NCI-H2107 treated with DMSO at 0.1 percent for 48 hours (cell line): ENCODE data around the gene MAGEA2.
"Not testable (repeated sequence)": the region's sequence is repeated elsewhere in the genome, so short reads cannot be mapped to it uniquely, and the experiment has no call there.

Experiments
- DNase-seq: peaks from one replicate; lab custom pipeline; 2025; ENCODE audit not compliant: unreplicated experiment; lab: John Stamatoyannopoulos, UW

The MAGEA2 gene

GRCh38 chrX:152753686-152754650, at the start of gene MAGEA2:
Gene MAGEA2, minus strand, starts transcription at chrX:152753842. Its CDS starts 2,479 bp downstream, at chrX:152751363.
- not testable (repeated sequence) for DNase-seq

DNA sequence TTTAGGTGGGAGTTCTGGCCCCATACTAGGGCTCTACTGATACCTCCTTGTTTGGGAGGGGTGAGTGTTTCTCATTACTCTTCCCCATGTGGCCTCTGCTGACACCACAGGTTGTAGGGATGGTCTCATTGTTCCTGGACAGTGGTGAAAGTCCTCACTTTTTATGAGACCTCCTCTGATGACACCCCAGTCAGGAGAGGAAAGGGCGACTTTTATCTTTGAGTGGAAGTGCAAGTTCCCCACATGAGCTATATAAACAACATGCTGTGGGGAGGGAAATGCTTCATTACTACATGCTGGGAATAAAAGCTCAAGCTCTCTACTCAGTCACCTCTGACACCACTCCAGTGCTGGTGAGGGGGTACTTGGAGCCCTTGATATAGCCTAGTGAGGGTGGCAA, 45.3 kb upstream of the MAGEA2 start:
- DNase-seq = no peak

- not testable (repeated sequence) for DNase-seq
Observed at GRCh38 chrX:152787062-152787461, 33.4 kb upstream of the MAGEA2 start.

DNA sequence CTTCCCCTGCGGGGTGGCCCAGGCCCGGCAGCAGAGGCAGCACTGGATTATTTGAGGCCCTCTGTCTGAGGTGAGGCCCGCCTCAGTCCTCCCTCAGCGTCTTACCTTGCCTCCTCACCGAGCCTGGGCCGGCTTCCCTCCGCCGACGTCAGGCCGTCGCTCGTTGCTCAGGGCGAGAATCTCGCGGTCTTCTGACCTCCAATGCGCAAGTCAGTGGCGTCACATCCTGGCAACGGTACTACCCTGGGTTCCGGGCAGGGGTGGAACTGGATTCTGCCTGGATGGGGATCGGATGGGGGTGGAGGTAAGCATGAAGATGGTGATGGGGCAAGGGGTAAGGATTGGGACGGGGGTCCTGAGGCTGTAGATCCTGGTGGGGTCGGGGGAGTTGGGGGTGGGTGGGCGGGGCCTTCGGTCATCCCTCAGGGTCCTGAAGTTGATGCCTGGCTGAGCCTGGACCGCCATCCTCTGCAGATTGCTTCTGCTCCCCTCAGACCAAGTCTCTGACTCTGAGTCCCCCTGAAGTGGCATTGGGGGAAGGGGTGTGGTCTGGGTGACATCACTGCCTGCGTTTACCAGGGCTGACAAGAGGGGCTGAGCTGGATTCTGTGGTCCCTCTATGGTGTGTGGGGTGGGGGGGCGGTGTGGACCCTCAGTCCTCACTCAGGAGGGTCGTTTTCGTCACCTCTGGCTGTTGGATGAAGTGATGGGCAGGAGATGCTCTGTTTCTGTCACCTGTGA, 16.1 kb upstream of the MAGEA2 start, which contains the start of gene MAGEA6:
MAGEA6 (minus strand) TSS at position 141 of the 741 bp plus-strand sequence. CDS start 2,039 bp downstream, outside the sequence.
- not testable (repeated sequence) for DNase-seq

DNA sequence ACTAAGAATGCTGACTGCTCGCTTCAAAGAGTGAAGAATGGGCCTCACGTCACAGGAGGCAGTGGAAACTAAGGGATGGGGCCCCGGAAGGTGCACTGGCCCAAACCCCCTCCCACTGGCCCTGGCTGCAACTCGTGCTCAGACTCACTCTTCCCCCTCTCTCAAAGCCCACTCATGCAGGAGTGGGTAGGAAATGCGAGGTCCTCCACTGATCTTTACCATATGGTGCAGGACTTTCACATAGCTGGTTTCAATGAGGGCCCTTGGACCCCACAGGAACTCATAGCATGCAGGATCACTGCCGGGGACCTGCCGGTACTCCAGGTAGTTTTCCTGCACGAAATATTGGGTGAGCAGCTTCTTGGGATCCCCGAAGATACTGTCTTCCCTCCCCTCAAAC, 12.9 kb upstream of the MAGEA2 start:
- not testable (repeated sequence) for DNase-seq

DNA sequence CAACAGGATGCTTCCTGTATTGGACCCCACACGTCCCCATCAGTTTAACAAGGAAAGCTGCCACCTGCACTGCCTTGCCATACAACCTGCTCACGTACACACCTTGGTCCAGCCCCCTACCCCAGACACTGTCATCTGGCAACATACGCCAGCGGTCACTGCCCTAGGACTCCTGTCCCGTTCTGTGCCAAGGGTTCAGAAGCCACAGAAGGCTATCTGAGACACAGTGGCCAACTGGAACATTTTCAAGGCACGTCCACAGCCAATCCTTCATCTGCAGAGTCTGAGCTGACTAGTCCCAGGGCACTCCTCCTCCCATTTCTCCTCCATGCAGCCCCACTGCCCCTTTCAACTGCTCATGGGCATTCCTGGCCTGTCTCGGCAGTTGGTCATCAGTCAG, 7.9 kb upstream of the MAGEA2 start:
- not testable (repeated sequence) for DNase-seq

GRCh38 chrX:152759544-152759943, 5.9 kb upstream of the MAGEA2 start:
- not testable (repeated sequence) for DNase-seq

DNA sequence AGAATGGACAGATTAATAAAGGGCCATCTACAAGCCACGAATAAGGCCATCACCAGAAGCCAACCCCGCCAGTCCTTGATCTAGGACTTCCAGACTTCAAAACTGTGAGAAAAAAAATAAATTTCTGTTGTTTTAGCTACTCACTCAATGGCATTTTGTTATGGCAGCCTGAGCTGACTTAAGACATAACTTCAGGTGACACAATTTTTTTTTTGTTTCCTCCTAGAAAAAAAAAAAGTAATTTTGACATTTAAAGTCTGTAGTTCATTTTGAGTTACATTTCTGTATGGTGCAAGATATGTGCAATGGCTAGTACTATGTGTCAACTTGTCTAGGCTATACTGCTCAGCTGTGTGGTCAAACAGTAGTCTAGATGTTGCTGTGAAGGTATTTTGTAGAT, 5.3 kb upstream of the MAGEA2 start, which contains the start of gene CSAG3:
CSAG3 (plus strand) TSS at position 301 of the 400 bp plus-strand sequence.
- not testable (repeated sequence) for DNase-seq

- DNase-seq = not testable (repeated sequence)
Observed at GRCh38 chrX:152754871-152755270, 1.2 kb upstream of the MAGEA2 start.

DNA sequence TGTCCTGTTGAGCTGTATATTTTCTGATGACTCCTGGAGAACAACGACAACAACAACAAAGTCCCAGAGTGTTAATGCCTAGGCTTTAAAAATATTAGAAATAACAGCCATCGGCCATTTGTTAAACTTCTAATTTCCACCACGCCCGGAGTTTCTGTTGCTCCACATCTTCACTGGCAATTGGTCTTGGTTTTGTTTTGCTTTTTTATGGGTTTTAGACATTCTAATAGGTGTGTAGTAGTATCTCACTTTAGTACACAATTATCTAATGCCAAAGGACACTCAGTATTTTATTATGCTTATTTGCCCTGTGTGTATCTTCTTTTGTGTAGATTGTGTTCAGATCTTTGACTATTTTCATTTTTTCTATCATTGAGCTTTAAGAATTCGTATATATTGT, 15.1 kb downstream of the MAGEA2 start:
- no peak for DNase-seq

DNA sequence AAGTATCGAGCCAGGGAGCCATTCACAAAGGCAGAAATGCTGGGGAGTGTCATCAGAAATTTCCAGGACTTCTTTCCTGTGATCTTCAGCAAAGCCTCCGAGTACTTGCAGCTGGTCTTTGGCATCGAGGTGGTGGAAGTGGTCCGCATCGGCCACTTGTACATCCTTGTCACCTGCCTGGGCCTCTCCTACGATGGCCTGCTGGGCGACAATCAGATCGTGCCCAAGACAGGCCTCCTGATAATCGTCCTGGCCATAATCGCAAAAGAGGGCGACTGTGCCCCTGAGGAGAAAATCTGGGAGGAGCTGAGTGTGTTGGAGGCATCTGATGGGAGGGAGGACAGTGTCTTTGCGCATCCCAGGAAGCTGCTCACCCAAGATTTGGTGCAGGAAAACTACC, 17.1 kb downstream of the MAGEA2 start:
- DNase-seq = not testable (repeated sequence)

- DNase-seq = no peak
Observed at GRCh38 chrX:152735860-152736511, 17.7 kb downstream of the MAGEA2 start.

DNA sequence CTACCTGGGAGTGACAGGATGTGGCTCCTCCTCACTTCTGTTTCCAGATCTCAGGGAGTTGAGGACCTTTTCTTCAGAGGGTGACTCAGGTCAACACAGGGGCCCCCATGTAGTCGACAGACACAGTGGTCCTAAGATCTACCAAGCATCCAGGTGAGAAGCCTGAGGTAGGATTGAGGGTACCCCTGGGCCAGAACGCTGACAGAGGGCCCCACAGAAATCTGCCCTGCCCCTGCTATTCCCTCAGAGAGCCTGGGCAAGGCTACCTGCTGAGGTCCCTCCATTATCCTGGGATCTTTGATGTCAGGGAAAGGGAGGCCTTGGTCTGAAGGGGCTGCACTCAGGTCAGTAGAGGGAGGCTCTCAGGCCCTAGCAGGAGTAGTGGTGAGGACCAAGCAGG, 18.5 kb downstream of the MAGEA2 start:
- no peak for DNase-seq

GRCh38 chrX:152734143-152734858, 19.3 kb downstream of the MAGEA2 start:
- DNase-seq = not testable (repeated sequence)

GRCh38 chrX:152733261-152733975, 20.2 kb downstream of the MAGEA2 start, which contains the start of the genes CSAG1 and MAGEA12:
Gene CSAG1, minus strand, starts transcription at chrX:152733721. Its CDS starts 1,261 bp downstream, at chrX:152732460.
Gene MAGEA12, plus strand, starts transcription at chrX:152733757. Its CDS starts 2,405 bp downstream, at chrX:152736162.
- no peak for DNase-seq

- DNase-seq = no peak
Observed at GRCh38 chrX:152725409-152725808, 28.2 kb downstream of the MAGEA2 start.

DNA sequence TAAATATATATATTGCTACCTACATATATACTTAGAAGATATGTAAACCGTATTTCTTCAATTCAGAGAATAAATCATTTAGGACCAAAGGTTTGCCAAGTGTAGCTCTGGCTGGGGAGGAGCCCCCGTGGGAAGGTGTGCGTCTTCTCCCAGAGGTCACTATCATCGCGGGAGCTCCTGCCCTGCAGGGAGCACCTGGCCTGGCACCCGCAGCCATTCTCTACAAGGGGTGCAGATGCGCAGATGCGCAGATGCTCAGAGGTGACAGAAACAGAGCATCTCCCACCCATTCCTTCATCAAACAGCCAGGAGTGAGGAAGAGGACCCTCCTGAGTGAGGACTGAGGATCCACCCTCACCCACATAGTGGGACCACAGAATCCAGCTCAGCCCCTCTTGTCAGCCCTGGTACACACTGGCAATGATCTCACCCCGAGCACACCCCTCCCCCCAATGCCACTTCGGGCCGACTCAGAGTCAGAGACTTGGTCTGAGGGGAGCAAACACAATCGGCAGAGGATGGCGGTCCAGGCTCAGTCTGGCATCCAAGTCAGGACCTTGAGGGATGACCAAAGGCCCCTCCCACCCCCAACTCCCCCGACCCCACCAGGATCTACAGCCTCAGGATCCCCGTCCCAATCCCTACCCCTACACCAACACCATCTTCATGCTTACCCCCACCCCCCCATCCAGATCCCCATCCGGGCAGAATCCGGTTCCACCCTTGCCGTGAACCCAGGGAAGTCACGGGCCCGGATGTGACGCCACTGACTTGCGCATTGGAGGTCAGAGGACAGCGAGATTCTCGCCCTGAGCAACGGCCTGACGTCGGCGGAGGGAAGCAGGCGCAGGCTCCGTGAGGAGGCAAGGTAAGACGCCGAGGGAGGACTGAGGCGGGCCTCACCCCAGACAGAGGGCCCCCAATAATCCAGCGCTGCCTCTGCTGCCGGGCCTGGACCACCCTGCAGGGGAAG, 39.5 kb downstream of the MAGEA2 start, which contains the start of gene MAGEA2B:
MAGEA2B (plus strand) TSS at position 814 of the 973 bp plus-strand sequence. CDS start 2,479 bp downstream, outside the sequence.
- DNase-seq = not testable (repeated sequence)

DNA sequence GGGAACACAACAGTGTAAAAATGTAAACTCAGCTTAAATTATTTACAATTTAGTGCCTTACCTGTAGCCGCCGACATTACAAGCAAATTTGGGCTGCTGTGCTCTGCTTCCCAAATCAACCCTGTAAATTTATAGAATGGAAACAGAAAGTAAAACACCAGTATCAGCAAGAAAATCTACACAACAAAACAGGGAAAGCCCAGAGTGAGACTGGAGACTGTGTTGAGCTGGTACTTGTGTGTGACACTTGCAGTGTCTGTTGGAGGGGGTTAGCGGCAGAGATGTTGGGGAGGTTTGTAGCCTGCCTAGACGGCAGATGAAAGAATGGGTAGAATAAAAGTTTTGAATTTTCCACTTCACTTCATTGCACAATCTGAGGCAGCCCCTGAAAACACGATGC, 40.4 kb downstream of the MAGEA2 start:
- DNase-seq = not testable (repeated sequence)
